Adrenal gland (tissue), 5 donors: ENCODE measurements around the gene UBE4B.

ENCODE experiments used
- CTCF ChIP-seq, 6 experiments: fragments of 450-650 bp in 4 of 6; fragments of 200-600 bp in 2 of 6; sonication (generic) in 1 of 6; IDR thresholded peaks; 1 replicate in 5 of 6; 2 replicates in 1 of 6; pipeline versions ENCODE4 v1.5.1 to v1.8.0; 2016 to 2021; ENCODE audit warnings: antibody characterized with exemption in 6 of 6, mild to moderate bottlenecking in 2 of 6, moderate library complexity in 1 of 6
- POLR2A ChIP-seq, 2 donors: fragments of 450-650 bp; IDR thresholded peaks; one replicate each; pipeline ENCODE4 v1.6.1; 2017; ENCODE audit warnings: antibody characterized with exemption in 2 of 2, mild to moderate bottlenecking in 2 of 2, moderate library complexity in 1 of 2
- donor health status: DM: no; HTN: no; CAD: no.

GRCh38 chr1:10160173-10160572 is 127.4 kb downstream of the UBE4B start:
- TF ChIP-seq CTCF (IDR thresholded peaks at IDR 0.05) (no peak), POLR2A (IDR thresholded peaks at IDR 0.05) (no peak)
